ENCODE data around the gene AFAP1L2. TPM values are rescaled to one million over a fixed set of nuclear protein-coding genes. Genes with fewer than 3 reads are reported as not detected.

AFAP1L2 gene
- polyA plus RNA-seq, 1 experiment: 0.07 TPM

GRCh38 chr10:114343623-114344505, 60.4 kb downstream of the AFAP1L2 start:
- H3K27ac ChIP-seq (ENCODE audit: low read depth, low read length): no peak overlapping the region
- H3K9me3 ChIP-seq (ENCODE audit: control insufficient read depth, insufficient read depth, low read length): no peaks in the 10 kb centered on the region; the same call in 1 of the 2 replicates
- no peak for TF ChIP-seq CTCF (IDR thresholded peaks at IDR 0.05; ENCODE audit: low read depth, low read length)
- peaks cover 23% of the 10 kb centered on the region for H3K27me3 ChIP-seq (ENCODE audit: control insufficient read depth, insufficient read depth, low read length)
- no peak for DNase-seq (ENCODE audit: low read depth, low spot score)
- CTCF ChIA-PET: interaction anchor here (0.9 kb wide), 1 partner anchor 40 kb away, joined by 3 read pairs; no protein-coding TSS in a partner anchor
- H3K4me3 ChIP-seq (ENCODE audit: low read depth, low read length): no peak overlapping the region
- POLR2A ChIA-PET: interaction anchor here (0.6 kb wide), 1 partner anchor 1486 kb away, joined by 4 read pairs; no protein-coding TSS in a partner anchor

DNA sequence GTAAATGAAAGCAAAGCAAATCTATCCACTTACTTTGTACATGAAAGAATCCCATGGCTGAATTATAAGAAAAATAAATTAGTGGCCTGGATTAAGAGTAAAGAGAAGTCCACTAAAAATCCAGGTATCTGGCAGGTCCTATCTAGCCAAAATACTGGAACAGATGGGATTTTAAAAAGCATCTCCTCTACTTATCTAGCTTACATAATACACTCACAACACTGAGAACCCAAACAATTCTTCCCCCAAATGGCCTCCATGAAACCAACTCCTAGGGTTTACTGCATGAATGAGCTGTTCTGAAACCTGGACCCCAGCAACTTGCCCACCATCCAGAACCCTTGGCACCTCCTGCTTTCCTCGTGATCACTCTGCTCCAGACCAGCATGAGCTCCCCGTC, 61.3 kb downstream of the AFAP1L2 start:
- ChIA-PET CTCF (interaction anchor here (0.9 kb wide), 1 partner anchor 39 kb away, joined by 3 read pairs; no protein-coding TSS in a partner anchor), POLR2A (no interaction called here)
- H3K27ac ChIP-seq (ENCODE audit: low read depth, low read length): no peak overlapping the region
- H3K9me3 ChIP-seq (ENCODE audit: control insufficient read depth, insufficient read depth, low read length): no peaks in the 10 kb centered on the region; the same call in 1 of the 2 replicates
- TF ChIP-seq CTCF (IDR thresholded peaks at IDR 0.05; ENCODE audit: low read depth, low read length): no peak
- no peak overlapping the region for H3K4me3 ChIP-seq (ENCODE audit: low read depth, low read length)
- peaks cover 18% of the 10 kb centered on the region for H3K27me3 ChIP-seq (ENCODE audit: control insufficient read depth, insufficient read depth, low read length)
- DNase-seq (ENCODE audit: low read depth, low spot score): no peak

DNA sequence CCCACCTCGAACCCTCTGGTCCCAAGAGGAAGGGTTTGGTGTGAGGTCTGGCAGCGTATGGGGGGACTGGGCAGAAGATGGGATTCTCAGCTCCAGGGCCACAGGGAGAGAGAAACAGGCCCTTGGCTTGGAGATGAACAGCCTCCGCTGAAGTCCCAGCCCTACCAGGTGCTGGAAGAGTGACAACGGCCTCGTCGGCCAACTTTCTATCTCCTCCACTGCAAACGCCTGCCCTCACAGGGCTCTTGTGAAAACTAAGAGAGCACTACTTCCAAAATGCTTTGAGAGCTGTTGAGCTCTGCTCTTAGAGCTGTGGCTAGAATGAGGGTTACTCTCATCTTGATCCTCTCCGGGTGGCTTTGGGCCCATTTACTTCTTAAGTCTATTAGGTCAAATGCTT, 63.5 kb downstream of the AFAP1L2 start:
- no peak overlapping the region for H3K4me3 ChIP-seq (ENCODE audit: low read depth, low read length)
- DNase-seq (ENCODE audit: low read depth, low spot score): no peak
- no peaks in the 10 kb centered on the region; the same call in 1 of the 2 replicates for H3K9me3 ChIP-seq (ENCODE audit: control insufficient read depth, insufficient read depth, low read length)
- H3K27ac ChIP-seq (ENCODE audit: low read depth, low read length): no peak overlapping the region
- POLR2A ChIA-PET: no interaction called here
- no peak for TF ChIP-seq CTCF (IDR thresholded peaks at IDR 0.05; ENCODE audit: low read depth, low read length)
- CTCF ChIA-PET: interaction anchor here (0.7 kb wide), 1 partner anchor 37 kb away, joined by 3 read pairs; no protein-coding TSS in a partner anchor
- H3K27me3 ChIP-seq (ENCODE audit: control insufficient read depth, insufficient read depth, low read length): peaks cover 21% of the 10 kb centered on the region

DNA sequence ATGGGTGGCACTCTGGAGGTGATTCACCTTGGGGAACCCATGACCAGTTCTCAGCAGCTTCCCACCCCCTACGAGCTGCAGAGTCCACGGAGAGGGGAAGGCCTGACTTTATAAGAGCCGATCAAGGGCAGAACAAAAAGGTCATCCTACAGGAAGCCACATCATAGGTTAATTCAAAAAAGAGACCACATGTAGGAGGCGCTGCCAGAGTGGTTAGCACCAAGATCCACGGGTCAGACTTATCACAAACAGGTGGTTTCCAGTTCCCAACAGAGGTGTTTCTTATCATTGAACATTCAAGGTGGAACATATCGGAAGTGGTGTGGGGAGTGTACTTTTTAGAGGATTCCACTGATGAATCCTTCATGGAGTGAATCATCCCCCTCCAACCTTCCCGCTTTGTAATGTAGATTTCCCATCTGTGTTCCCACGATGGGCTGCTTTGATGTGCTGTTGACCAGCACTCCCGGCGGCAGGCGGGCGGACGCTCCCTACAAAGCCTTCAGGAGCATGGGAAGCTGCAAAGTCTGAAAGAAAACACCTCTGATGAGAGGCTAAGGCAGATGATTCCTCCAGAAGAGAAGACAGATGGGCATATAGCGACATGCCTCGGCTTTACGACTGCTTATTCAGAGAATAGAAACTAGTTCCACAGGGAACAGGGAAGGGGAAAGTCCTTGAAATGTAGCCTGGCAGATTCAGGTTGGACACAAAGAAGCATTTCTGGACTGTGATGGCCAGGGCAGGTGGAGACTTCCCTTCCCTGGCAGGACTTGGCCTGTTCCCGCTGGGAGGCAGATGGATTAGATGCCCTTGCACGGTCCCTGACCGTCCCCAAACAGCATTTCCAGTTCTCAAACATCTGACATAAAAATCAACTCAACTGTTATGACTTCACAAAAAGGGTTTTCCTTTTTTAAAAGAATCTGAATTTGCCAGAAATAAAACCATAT, 66.5 kb downstream of the AFAP1L2 start:
- CTCF ChIA-PET: no interaction called here
- DNase-seq (ENCODE audit: low read depth, low spot score): no peak
- Histone ChIP-seq H3K27ac (ENCODE audit: low read depth, low read length) (no peak overlapping the region), H3K4me3 (ENCODE audit: low read depth, low read length) (no peak overlapping the region), H3K9me3 (ENCODE audit: control insufficient read depth, insufficient read depth, low read length) (no peaks in the 10 kb centered on the region; the same call in 1 of the 2 replicates), H3K27me3 (ENCODE audit: control insufficient read depth, insufficient read depth, low read length) (peaks cover 24% of the 10 kb centered on the region)
- POLR2A ChIA-PET: no interaction called here
- TF ChIP-seq CTCF (IDR thresholded peaks at IDR 0.05; ENCODE audit: low read depth, low read length): no peak

Measured in AG04450 (cell line).